ENCODE measurements around the gene MTRR.
"Not testable (repeated sequence)": the region's sequence is repeated elsewhere in the genome, so short reads cannot be mapped to it uniquely, and the experiment has no call there.

Gene MTRR

DNA sequence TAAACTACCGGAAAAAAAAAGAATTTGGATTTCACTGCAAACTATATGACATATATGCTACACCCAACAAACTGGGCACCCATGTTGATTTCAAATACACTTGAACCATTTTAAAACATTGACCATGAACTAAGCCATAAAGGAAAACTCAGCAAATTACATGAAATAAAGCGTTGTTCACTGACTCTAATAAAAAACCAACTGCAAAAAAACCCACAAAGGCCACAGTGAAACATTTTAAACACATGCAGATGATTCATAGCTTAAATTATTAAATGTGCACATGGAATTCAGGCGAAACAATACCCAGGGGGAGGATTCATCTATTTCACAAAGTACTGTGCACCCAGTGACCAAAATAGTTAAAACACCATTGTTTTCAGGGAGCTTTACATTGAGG lies 33.3 kb downstream of the MTRR start:
- Histone ChIP-seq H3K36me3 (ENCODE audit: insufficient read depth, low read length) (peaks cover 52% of the 10 kb centered on the region), H3K9me3 (replicated peaks; ENCODE audit: low read length) (no peaks in the 10 kb centered on the region), H3K9ac (ENCODE audit: low read depth, low read length) (no peak overlapping the region), H3K27me3 (ENCODE audit: control insufficient read depth, insufficient read depth, low read length) (no peaks in the 10 kb centered on the region), H3K4me2 (ENCODE audit: low read length) (no peak overlapping the region), H3K4me3 (ENCODE audit: low read length) (no peak overlapping the region), H3K4me1 (ENCODE audit: control insufficient read depth, insufficient read depth, low read length) (peaks cover 10% of the 10 kb centered on the region)

GRCh38 chr5:7902666-7903625 lies 34.0 kb downstream of the MTRR start:
- H3K36me3 ChIP-seq (ENCODE audit: insufficient read depth, low read length) = peaks cover 44% of the 10 kb centered on the region
- H3K4me3 ChIP-seq (ENCODE audit: low read length) = no peak overlapping the region
- H3K4me1 ChIP-seq (ENCODE audit: control insufficient read depth, insufficient read depth, low read length) = peaks cover 10% of the 10 kb centered on the region
- no peak overlapping the region for H3K9ac ChIP-seq (ENCODE audit: low read depth, low read length)
- H3K27me3 ChIP-seq (ENCODE audit: control insufficient read depth, insufficient read depth, low read length) = no peaks in the 10 kb centered on the region
- H3K9me3 ChIP-seq (replicated peaks; ENCODE audit: low read length) = no peaks in the 10 kb centered on the region
- H3K4me2 ChIP-seq (ENCODE audit: low read length) = no peak overlapping the region

DNA sequence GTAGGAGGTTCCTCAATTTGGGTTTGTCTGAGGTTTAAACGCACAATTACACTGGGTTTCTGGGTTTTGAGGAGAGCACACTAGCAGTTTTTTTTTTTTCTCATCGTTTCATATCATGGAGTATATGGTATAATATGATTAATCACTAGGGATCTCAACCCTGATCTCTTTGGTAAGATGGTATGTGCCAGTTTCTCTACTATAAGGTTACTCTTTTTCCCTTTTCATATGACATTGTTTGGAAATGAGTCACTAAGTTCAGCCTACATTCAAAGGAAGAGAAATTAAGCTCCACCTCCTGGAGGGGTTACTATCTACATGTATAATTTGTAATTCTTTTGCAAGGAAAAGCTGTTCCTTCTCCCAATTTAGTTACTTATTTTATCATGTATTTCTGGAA lies 35.2 kb downstream of the MTRR start:
- H3K4me1 ChIP-seq (ENCODE audit: control insufficient read depth, insufficient read depth, low read length) = peaks cover 10% of the 10 kb centered on the region
- no peak overlapping the region for H3K9ac ChIP-seq (ENCODE audit: low read depth, low read length)
- H3K36me3 ChIP-seq (ENCODE audit: insufficient read depth, low read length) = peaks cover 34% of the 10 kb centered on the region
- H3K4me3 ChIP-seq (ENCODE audit: low read length) = peak overlapping the region; percentile 22
- no peaks in the 10 kb centered on the region for H3K27me3 ChIP-seq (ENCODE audit: control insufficient read depth, insufficient read depth, low read length)
- no peaks in the 10 kb centered on the region for H3K9me3 ChIP-seq (replicated peaks; ENCODE audit: low read length)
- H3K4me2 ChIP-seq (ENCODE audit: low read length) = peak overlapping the region; percentile 38

GRCh38 chr5:7907612-7908011 lies 38.7 kb downstream of the MTRR start:
- Histone ChIP-seq H3K4me3 (ENCODE audit: low read length) (no peak overlapping the region), H3K36me3 (ENCODE audit: insufficient read depth, low read length) (peaks cover 17% of the 10 kb centered on the region), H3K4me2 (ENCODE audit: low read length) (no peak overlapping the region), H3K27me3 (ENCODE audit: control insufficient read depth, insufficient read depth, low read length) (no peaks in the 10 kb centered on the region), H3K4me1 (ENCODE audit: control insufficient read depth, insufficient read depth, low read length) (peaks cover 10% of the 10 kb centered on the region), H3K9ac (ENCODE audit: low read depth, low read length) (no peak overlapping the region), H3K9me3 (replicated peaks; ENCODE audit: low read length) (no peaks in the 10 kb centered on the region)

- Histone ChIP-seq H3K4me3 (ENCODE audit: low read length) (no peak overlapping the region), H3K36me3 (ENCODE audit: insufficient read depth, low read length) (peaks cover 10% of the 10 kb centered on the region), H3K9ac (ENCODE audit: low read depth, low read length) (no peak overlapping the region), H3K4me2 (ENCODE audit: low read length) (no peak overlapping the region), H3K27me3 (ENCODE audit: control insufficient read depth, insufficient read depth, low read length) (no peaks in the 10 kb centered on the region), H3K4me1 (ENCODE audit: control insufficient read depth, insufficient read depth, low read length) (peaks cover 8% of the 10 kb centered on the region), H3K9me3 (replicated peaks; ENCODE audit: low read length) (no peaks in the 10 kb centered on the region)
Observed at GRCh38 chr5:7908317-7908716, 39.4 kb downstream of the MTRR start.

GRCh38 chr5:7910738-7911428 lies 41.9 kb downstream of the MTRR start:
- no peaks in the 10 kb centered on the region for H3K9me3 ChIP-seq (replicated peaks; ENCODE audit: low read length)
- peaks cover 7% of the 10 kb centered on the region for H3K36me3 ChIP-seq (ENCODE audit: insufficient read depth, low read length)
- H3K4me1 ChIP-seq (ENCODE audit: control insufficient read depth, insufficient read depth, low read length) = peaks cover 5% of the 10 kb centered on the region
- H3K27me3 ChIP-seq (ENCODE audit: control insufficient read depth, insufficient read depth, low read length) = no peaks in the 10 kb centered on the region
- H3K4me3 ChIP-seq (ENCODE audit: low read length) = no peak overlapping the region
- H3K9ac ChIP-seq (ENCODE audit: low read depth, low read length) = no peak overlapping the region
- H3K4me2 ChIP-seq (ENCODE audit: low read length) = no peak overlapping the region

GRCh38 chr5:7911429-7911771 lies 42.5 kb downstream of the MTRR start:
- H3K4me3 ChIP-seq (ENCODE audit: low read length); H3K4me1 ChIP-seq (ENCODE audit: control insufficient read depth, insufficient read depth, low read length): not testable (repeated sequence)

DNA sequence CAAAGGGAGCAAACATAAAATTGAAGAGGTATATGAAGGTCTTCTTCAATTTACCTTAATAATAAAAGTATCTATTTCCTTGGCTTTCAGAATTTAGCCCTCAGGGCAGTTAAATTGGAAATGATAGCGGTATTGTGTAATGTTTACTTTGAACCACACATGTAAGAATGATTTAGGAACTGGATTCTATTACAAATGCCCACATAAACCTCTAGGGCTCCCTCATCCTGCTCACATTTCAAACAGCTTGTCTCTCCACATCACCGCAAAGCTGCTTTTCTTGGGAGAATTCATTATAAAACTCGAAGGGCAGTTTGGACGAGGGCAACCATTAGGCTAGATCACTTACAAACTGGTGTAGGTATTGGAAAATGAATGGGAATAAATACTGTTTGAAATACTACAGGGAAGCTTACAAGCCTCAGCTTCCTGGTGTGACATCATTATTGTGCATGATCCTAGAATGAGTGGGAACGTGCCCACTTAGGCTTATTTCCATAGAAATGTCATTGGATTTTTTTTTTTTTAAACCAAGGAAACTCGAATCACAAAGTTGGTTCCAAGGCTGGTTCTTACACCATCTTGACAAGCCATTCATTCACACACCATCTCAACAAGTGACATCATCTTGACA lies 47.3 kb downstream of the MTRR start:
- Histone ChIP-seq H3K4me3 (ENCODE audit: low read length) (no peak overlapping the region), H3K4me2 (ENCODE audit: low read length) (peak overlapping the region; percentile 60), H3K36me3 (ENCODE audit: insufficient read depth, low read length) (no peaks in the 10 kb centered on the region), H3K4me1 (ENCODE audit: control insufficient read depth, insufficient read depth, low read length) (peaks cover 11% of the 10 kb centered on the region), H3K9ac (ENCODE audit: low read depth, low read length) (no peak overlapping the region), H3K27me3 (ENCODE audit: control insufficient read depth, insufficient read depth, low read length) (no peaks in the 10 kb centered on the region), H3K9me3 (replicated peaks; ENCODE audit: low read length) (no peaks in the 10 kb centered on the region)

More at GRCh38 chr5:7911429-7911771, 42.5 kb downstream of the MTRR start:
- H3K36me3 ChIP-seq (ENCODE audit: insufficient read depth, low read length); H3K9ac ChIP-seq (ENCODE audit: low read depth, low read length); H3K4me2 ChIP-seq (ENCODE audit: low read length); H3K27me3 ChIP-seq (ENCODE audit: control insufficient read depth, insufficient read depth, low read length); H3K9me3 ChIP-seq (replicated peaks; ENCODE audit: low read length): not testable (repeated sequence)

DNA sequence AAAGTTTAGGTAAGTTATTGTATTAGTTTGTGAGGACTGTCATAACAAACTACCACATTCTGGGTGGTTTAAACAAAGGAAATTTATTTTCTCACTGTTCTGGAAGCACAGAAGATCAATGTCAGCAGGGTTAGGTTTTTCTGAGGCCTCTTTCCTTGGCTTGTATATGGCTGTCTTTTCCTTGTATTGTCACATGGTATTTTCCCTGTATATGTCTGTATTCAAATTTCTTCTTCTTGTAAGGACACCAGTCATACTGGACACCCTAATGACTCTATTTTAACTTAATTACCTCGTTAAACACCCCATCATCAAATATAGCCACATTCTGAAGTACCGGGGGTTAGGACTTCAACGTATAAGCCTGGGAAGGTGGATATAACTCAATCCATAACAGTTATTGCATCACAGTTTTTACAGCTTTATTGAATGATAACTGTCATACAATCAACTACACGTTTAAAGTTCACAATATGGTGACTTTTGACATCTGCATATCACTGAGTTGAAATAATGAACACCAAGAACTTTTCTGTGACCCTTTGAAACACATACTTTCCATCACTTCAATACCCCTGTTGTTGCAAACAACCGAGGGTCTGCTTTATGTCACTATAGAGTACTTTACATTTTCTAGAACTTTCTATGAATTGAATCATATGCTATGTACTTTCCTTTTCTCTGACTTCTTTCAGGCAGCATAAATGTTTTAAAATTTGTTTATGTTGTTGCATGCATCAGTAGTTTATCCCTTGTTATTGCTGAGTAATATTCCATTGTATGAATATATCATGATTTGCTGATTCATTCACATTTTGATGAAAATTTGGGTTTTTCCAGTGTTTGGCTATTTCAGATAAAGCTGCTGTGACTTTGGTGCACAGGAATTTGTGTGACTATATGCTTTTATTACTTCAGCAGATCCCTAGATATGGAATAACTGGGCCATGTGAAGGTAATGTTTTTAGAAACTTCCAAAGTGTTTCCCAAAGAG lies 48.5 kb downstream of the MTRR start:
- Histone ChIP-seq H3K4me2 (ENCODE audit: low read length) (no peak overlapping the region), H3K4me3 (ENCODE audit: low read length) (no peak overlapping the region), H3K36me3 (ENCODE audit: insufficient read depth, low read length) (no peaks in the 10 kb centered on the region), H3K4me1 (ENCODE audit: control insufficient read depth, insufficient read depth, low read length) (peaks cover 11% of the 10 kb centered on the region), H3K9ac (ENCODE audit: low read depth, low read length) (no peak overlapping the region), H3K27me3 (ENCODE audit: control insufficient read depth, insufficient read depth, low read length) (no peaks in the 10 kb centered on the region), H3K9me3 (replicated peaks; ENCODE audit: low read length) (no peaks in the 10 kb centered on the region)

DNA sequence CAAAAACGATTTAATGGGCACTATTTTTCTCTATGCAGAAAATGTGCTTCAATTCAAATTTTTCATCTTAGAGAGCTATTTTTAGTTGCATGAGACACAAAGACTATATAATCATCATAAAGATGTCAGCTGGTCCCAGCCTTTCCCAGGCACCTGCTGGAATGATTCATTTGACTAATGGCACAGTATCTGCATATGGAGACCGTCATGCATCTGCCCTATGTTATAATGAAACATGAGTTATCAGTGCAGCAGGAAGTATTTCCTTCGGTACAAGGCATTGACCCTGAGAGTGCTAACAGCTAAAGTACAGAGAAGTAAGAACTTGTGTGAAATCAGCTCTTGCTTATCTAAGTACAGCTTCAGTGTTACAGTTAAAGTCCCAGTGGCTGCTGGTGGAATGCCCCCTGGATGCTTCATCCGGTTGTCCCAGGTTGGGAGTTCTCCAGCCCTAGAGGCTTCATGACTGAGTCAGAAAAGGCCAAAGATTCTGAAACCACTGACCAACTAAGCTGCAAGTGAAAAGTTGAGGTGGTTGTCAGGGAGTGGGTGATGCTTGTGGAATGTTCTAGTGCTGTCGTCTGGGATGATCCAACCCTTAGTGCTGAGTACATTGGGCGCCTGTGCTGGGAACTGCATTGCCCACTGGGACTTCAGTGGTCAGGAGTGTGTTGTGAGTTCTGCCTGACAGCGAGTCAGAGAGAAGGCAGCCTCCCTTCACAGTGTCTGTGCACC lies 57.2 kb downstream of the MTRR start:
- peak overlapping the region; percentile 38 for H3K4me2 ChIP-seq (ENCODE audit: low read length)
- no peak overlapping the region for H3K4me3 ChIP-seq (ENCODE audit: low read length)
- H3K27me3 ChIP-seq (ENCODE audit: control insufficient read depth, insufficient read depth, low read length) = peaks cover 4% of the 10 kb centered on the region
- peak overlapping the region; percentile 69 for H3K9ac ChIP-seq (ENCODE audit: low read depth, low read length)
- peaks cover 11% of the 10 kb centered on the region for H3K4me1 ChIP-seq (ENCODE audit: control insufficient read depth, insufficient read depth, low read length)
- H3K9me3 ChIP-seq (replicated peaks; ENCODE audit: low read length) = no peaks in the 10 kb centered on the region
- H3K36me3 ChIP-seq (ENCODE audit: insufficient read depth, low read length) = no peaks in the 10 kb centered on the region
